HEK293 (cell line): ENCODE measurements around the gene GMDS.

Experiments
- CTCF ChIA-PET: fragments of 350-600 bp; formaldehyde crosslinking; extraction: SDS; loops from one replicate; lab custom pipeline; 2021; ENCODE audit warnings: antibody characterized with exemption; lab: Yijun Ruan, JAX
- POLR2A ChIA-PET: fragments of 300-600 bp; formaldehyde crosslinking; extraction: SDS; loops from one replicate; lab custom pipeline; 2020; ENCODE audit warnings: antibody characterized with exemption, inconsistent platforms; lab: Yijun Ruan, JAX
- H3K27ac ChIP-seq: fragments of 200-500 bp; sonication (Bioruptor generic); 2 replicates; pipeline ENCODE4 v1.5.1; 2014; ENCODE audit warnings: low read depth, low read length, control low read depth, inconsistent platforms; ENCODE audit errors: extremely low read depth
- H3K36me3 ChIP-seq, 2 experiments: fragments of 200-500 bp in 1 of 2; sonication (Bioruptor generic) in 1 of 2; 1 replicate in 1 of 2; 2 replicates in 1 of 2; pipeline ENCODE4 v1.5.1; 2014 to 2017; ENCODE audit warnings: inconsistent platforms in 2 of 2, low read length in 2 of 2; ENCODE audit not compliant: control insufficient read depth in 2 of 2, insufficient read depth in 1 of 2
- H3K4me1 ChIP-seq: fragments of 200-500 bp; sonication (Bioruptor generic); 2 replicates; pipeline ENCODE4 v1.5.1; 2014; ENCODE audit warnings: mild to moderate bottlenecking, low read length, inconsistent platforms; ENCODE audit not compliant: control insufficient read depth, insufficient read depth
- H3K4me3 ChIP-seq: 2 replicates; pipeline ENCODE4 v1.5.1; 2011; ENCODE audit warnings: low read depth, mild to moderate bottlenecking, control low read depth, low read length, moderate library complexity
- H3K9me3 ChIP-seq: fragments of 200-500 bp; sonication (Bioruptor generic); 2 replicates; pipeline ENCODE4 v1.5.1; 2014; ENCODE audit warnings: low read depth, low read length, inconsistent platforms; ENCODE audit not compliant: control insufficient read depth, insufficient read depth
- BCL11A ChIP-seq: fragments of 450-650 bp; formaldehyde crosslinking; IDR thresholded peaks from 2 replicates; pipeline ENCODE4 v1.5.1; 2016; ENCODE audit warnings: low read depth, missing biosample characterization, missing genetic modification characterization
- BCL11B ChIP-seq: fragments of 450-650 bp; formaldehyde crosslinking; IDR thresholded peaks from 2 replicates; pipeline ENCODE4 v1.5.1; 2016; ENCODE audit warnings: low read depth, missing biosample characterization, missing genetic modification characterization
- GLIS1 ChIP-seq: fragments of 450-650 bp; formaldehyde crosslinking; IDR thresholded peaks from 2 replicates; pipeline ENCODE4 v1.5.1; 2016; ENCODE audit warnings: missing biosample characterization, missing genetic modification characterization
- HOXC10 ChIP-seq: sonication (generic); formaldehyde crosslinking; IDR thresholded peaks from 2 replicates; pipeline ENCODE4 v1.8.1; 2023; ENCODE audit warnings: mild to moderate bottlenecking, missing genetic modification reagents
- RBAK ChIP-seq: fragments of 450-650 bp; formaldehyde crosslinking; IDR thresholded peaks from 2 replicates; pipeline ENCODE4 v1.5.1; 2016; ENCODE audit warnings: missing biosample characterization, missing genetic modification characterization
- REST ChIP-seq: fragments of 450-650 bp; formaldehyde crosslinking; IDR thresholded peaks from 2 replicates; pipeline ENCODE4 v1.5.1; 2016; ENCODE audit warnings: missing biosample characterization, missing genetic modification characterization
- ZFHX2 ChIP-seq: fragments of 450-650 bp; formaldehyde crosslinking; conservative IDR thresholded peaks from 2 replicates; pipeline ENCODE4 v1.5.1; 2016; ENCODE audit warnings: missing biosample characterization, missing genetic modification characterization
- ZNF10 ChIP-seq: fragments of 450-650 bp; formaldehyde crosslinking; IDR thresholded peaks from 2 replicates; pipeline ENCODE4 v1.5.1; 2017; ENCODE audit warnings: missing biosample characterization, missing genetic modification characterization
- ZNF133 ChIP-seq: fragments of 450-650 bp; formaldehyde crosslinking; IDR thresholded peaks from 2 replicates; pipeline ENCODE4 v1.5.1; 2016; ENCODE audit warnings: missing biosample characterization, missing genetic modification characterization
- ZNF138 ChIP-seq: fragments of 450-650 bp; formaldehyde crosslinking; IDR thresholded peaks from 2 replicates; pipeline ENCODE4 v1.5.1; 2016; ENCODE audit warnings: missing biosample characterization, missing genetic modification characterization, borderline replicate concordance
- ZNF2 ChIP-seq: fragments of 450-650 bp; formaldehyde crosslinking; IDR thresholded peaks from 2 replicates; pipeline ENCODE4 v1.5.1; 2016; ENCODE audit warnings: missing biosample characterization, missing genetic modification characterization
- ZNF202 ChIP-seq: fragments of 450-650 bp; formaldehyde crosslinking; IDR thresholded peaks from 2 replicates; pipeline ENCODE4 v1.5.1; 2016; ENCODE audit warnings: missing biosample characterization, missing genetic modification characterization, borderline replicate concordance
- ZNF341 ChIP-seq: fragments of 450-650 bp; formaldehyde crosslinking; IDR thresholded peaks from 2 replicates; pipeline ENCODE4; 2016; ENCODE audit warnings: low read depth, missing biosample characterization, missing genetic modification characterization
- ZNF48 ChIP-seq: fragments of 450-650 bp; formaldehyde crosslinking; IDR thresholded peaks from 2 replicates; pipeline ENCODE4 v1.5.1; 2016; ENCODE audit warnings: missing biosample characterization, missing genetic modification characterization
- ZNF548 ChIP-seq: fragments of 450-650 bp; formaldehyde crosslinking; IDR thresholded peaks from 2 replicates; pipeline ENCODE4 v1.5.1; 2016; ENCODE audit warnings: missing biosample characterization, missing genetic modification characterization
- ZNF692 ChIP-seq: fragments of 450-650 bp; formaldehyde crosslinking; IDR thresholded peaks from 2 replicates; pipeline ENCODE4 v1.5.1; 2016; ENCODE audit warnings: missing biosample characterization, missing genetic modification characterization
- ZNF76 ChIP-seq: fragments of 450-650 bp; formaldehyde crosslinking; IDR thresholded peaks from 2 replicates; pipeline ENCODE4; 2016; ENCODE audit warnings: low read depth, missing biosample characterization, missing genetic modification characterization, borderline replicate concordance
- ZNF791 ChIP-seq: fragments of 450-650 bp; formaldehyde crosslinking; IDR thresholded peaks from 2 replicates; pipeline ENCODE4 v1.5.1; 2016; ENCODE audit warnings: missing biosample characterization, missing genetic modification characterization
- TF ChIP-seq, protein P1 (sequence below): fragments of 450-650 bp; formaldehyde crosslinking; IDR thresholded peaks from 2 replicates; pipeline ENCODE4 v1.5.1; 2016; ENCODE audit warnings: missing biosample characterization, missing genetic modification characterization
- TF ChIP-seq, protein P2 (sequence below): IDR thresholded peaks from 2 replicates; pipeline ENCODE4 v1.6.1; 2011; ENCODE audit warnings: mild to moderate bottlenecking, low read depth, low read length, borderline replicate concordance
- TF ChIP-seq, protein P3 (sequence below): fragments of 450-650 bp; formaldehyde crosslinking; optimal IDR thresholded peaks from 2 replicates; pipeline ENCODE3; 2016; ENCODE audit warnings: missing biosample characterization, mild to moderate bottlenecking, missing genetic modification characterization
- TF ChIP-seq, protein P4 (sequence below): fragments of 450-650 bp; formaldehyde crosslinking; IDR thresholded peaks from 2 replicates; pipeline ENCODE4 v1.5.0; 2017; ENCODE audit warnings: missing biosample characterization, missing genetic modification characterization, borderline replicate concordance
- TF ChIP-seq, protein P5 (sequence below): fragments of 450-650 bp; formaldehyde crosslinking; IDR thresholded peaks from 2 replicates; pipeline ENCODE4 v1.5.1; 2016; ENCODE audit warnings: missing biosample characterization, missing genetic modification characterization

The GMDS gene

DNA sequence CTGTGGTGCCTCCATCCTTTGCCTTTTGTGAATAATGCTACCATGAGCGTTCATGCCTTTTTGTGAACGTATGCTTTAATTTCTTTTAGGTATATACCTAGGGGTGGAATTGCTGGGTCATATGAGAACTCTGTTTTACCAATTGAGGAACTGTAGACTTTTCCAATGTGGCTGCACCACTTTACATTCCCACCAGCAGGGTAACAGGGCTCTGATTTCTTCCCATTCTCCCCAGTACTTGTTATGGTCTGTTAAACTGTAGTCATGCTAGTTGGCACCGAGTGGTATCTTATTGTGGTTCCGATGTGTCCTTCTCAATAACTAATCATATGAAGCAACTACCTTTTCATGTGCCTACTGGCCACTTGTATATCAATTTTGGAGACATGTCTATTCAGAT, 312.1 kb downstream of the GMDS start:
- Histone ChIP-seq H3K27ac (no peak overlapping the region), H3K4me1 (no peaks in the 10 kb centered on the region), H3K36me3 (no peaks in the 10 kb centered on the region; a peak in 1 of 3 replicates), H3K4me3 (no peak overlapping the region), H3K9me3 (no peaks in the 10 kb centered on the region; the same call in none of the 2 replicates)
- no peak for TF ChIP-seq ZNF692 (tag by site-specific recombination)
- TF ChIP-seq BCL11A (tag by site-specific recombination), result no peak
- no peak for TF ChIP-seq ZNF2 (tag by site-specific recombination)
- no peak for TF ChIP-seq BCL11B (tag by site-specific recombination)
- TF ChIP-seq, protein P1, sequence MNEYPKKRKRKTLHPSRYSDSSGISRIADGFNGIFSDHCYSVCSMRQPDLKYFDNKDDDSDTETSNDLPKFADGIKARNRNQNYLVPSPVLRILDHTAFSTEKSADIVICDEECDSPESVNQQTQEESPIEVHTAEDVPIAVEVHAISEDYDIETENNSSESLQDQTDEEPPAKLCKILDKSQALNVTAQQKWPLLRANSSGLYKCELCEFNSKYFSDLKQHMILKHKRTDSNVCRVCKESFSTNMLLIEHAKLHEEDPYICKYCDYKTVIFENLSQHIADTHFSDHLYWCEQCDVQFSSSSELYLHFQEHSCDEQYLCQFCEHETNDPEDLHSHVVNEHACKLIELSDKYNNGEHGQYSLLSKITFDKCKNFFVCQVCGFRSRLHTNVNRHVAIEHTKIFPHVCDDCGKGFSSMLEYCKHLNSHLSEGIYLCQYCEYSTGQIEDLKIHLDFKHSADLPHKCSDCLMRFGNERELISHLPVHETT (tag by site-specific recombination), result no peak
- TF ChIP-seq ZNF202, result no peak
- TF ChIP-seq ZNF791 (tag by site-specific recombination), result no peak
- TF ChIP-seq ZFHX2 (tag by site-specific recombination), result no peak
- ChIA-PET CTCF (no interaction called here), POLR2A (no interaction called here)

DNA sequence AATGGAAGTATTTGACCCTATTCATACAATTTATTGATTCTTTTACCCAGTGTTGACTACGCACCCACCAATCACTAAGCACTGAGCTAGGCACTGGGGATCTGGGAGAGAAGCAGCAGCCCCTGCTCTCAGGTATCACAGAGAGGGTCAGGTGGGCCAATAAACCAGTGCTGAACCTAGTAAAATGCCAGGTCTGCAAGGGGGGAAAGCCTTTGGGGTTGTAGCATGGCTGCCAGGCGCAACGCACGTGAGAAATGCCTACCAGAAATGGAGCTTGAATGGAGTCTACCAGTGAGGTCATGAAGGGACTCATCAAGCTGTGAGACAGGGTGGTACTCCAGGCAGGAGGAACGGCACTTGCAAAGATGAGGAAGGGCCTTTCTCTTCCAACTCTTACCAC, 313.6 kb downstream of the GMDS start:
- CTCF ChIA-PET, result no interaction called here
- peaks cover 0 to 4% of the 10 kb centered on the region in 2 experiments; a peak in 2 of 3 replicates for H3K36me3 ChIP-seq
- H3K4me3 ChIP-seq, result no peak overlapping the region
- TF ChIP-seq GLIS1 (tag by site-specific recombination) (no peak), HOXC10 (no peak), ZNF548 (no peak), ZNF138 (tag by site-specific recombination) (no peak), REST (tag by site-specific recombination) (no peak), ZNF10 (tag by site-specific recombination) (no peak), ZNF133 (tag by site-specific recombination) (no peak), ZFHX2 (tag by site-specific recombination) (no peak), ZNF76 (tag by site-specific recombination) (no peak), ZNF48 (tag by site-specific recombination) (no peak), RBAK (tag by site-specific recombination) (no peak), ZNF341 (no peak)
- TF ChIP-seq, protein P2, sequence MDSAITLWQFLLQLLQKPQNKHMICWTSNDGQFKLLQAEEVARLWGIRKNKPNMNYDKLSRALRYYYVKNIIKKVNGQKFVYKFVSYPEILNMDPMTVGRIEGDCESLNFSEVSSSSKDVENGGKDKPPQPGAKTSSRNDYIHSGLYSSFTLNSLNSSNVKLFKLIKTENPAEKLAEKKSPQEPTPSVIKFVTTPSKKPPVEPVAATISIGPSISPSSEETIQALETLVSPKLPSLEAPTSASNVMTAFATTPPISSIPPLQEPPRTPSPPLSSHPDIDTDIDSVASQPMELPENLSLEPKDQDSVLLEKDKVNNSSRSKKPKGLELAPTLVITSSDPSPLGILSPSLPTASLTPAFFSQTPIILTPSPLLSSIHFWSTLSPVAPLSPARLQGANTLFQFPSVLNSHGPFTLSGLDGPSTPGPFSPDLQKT, result no peak
- TF ChIP-seq, protein P3, sequence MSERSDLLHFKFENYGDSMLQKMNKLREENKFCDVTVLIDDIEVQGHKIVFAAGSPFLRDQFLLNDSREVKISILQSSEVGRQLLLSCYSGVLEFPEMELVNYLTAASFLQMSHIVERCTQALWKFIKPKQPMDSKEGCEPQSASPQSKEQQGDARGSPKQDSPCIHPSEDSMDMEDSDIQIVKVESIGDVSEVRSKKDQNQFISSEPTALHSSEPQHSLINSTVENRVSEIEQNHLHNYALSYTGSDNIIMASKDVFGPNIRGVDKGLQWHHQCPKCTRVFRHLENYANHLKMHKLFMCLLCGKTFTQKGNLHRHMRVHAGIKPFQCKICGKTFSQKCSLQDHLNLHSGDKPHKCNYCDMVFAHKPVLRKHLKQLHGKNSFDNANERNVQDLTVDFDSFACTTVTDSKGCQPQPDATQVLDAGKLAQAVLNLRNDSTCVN (tag by site-specific recombination), result no peak
- TF ChIP-seq, protein P4, sequence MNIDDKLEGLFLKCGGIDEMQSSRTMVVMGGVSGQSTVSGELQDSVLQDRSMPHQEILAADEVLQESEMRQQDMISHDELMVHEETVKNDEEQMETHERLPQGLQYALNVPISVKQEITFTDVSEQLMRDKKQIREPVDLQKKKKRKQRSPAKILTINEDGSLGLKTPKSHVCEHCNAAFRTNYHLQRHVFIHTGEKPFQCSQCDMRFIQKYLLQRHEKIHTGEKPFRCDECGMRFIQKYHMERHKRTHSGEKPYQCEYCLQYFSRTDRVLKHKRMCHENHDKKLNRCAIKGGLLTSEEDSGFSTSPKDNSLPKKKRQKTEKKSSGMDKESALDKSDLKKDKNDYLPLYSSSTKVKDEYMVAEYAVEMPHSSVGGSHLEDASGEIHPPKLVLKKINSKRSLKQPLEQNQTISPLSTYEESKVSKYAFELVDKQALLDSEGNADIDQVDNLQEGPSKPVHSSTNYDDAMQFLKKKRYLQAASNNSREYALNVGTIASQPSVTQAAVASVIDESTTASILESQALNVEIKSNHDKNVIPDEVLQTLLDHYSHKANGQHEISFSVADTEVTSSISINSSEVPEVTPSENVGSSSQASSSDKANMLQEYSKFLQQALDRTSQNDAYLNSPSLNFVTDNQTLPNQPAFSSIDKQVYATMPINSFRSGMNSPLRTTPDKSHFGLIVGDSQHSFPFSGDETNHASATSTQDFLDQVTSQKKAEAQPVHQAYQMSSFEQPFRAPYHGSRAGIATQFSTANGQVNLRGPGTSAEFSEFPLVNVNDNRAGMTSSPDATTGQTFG, result no peak
- TF ChIP-seq, protein P5, sequence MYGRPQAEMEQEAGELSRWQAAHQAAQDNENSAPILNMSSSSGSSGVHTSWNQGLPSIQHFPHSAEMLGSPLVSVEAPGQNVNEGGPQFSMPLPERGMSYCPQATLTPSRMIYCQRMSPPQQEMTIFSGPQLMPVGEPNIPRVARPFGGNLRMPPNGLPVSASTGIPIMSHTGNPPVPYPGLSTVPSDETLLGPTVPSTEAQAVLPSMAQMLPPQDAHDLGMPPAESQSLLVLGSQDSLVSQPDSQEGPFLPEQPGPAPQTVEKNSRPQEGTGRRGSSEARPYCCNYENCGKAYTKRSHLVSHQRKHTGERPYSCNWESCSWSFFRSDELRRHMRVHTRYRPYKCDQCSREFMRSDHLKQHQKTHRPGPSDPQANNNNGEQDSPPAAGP (tag by site-specific recombination), result no peak
- TF ChIP-seq, all 188 proteins: peak for 0
- Histone ChIP-seq H3K4me1 (no peaks in the 10 kb centered on the region), H3K9me3 (no peaks in the 10 kb centered on the region; the same call in none of the 2 replicates), H3K27ac (no peak overlapping the region)
- POLR2A ChIA-PET, result interaction anchor here (0.7 kb wide), 2 partner anchors 39 to 109 kb away, joined by 3 read pairs; no protein-coding TSS in a partner anchor
